ENCODE results near the gene PRDM16. TPM values are rescaled to one million over a fixed set of nuclear protein-coding genes. Genes with fewer than 3 reads are reported as not detected.

The PRDM16 gene
- total and polyA plus RNA-seq, 2 of the 13 experiments (the other 11 are each of a cell fraction or from before 2014, with no cell fraction given): 0.15 to 0.81 TPM

DNA sequence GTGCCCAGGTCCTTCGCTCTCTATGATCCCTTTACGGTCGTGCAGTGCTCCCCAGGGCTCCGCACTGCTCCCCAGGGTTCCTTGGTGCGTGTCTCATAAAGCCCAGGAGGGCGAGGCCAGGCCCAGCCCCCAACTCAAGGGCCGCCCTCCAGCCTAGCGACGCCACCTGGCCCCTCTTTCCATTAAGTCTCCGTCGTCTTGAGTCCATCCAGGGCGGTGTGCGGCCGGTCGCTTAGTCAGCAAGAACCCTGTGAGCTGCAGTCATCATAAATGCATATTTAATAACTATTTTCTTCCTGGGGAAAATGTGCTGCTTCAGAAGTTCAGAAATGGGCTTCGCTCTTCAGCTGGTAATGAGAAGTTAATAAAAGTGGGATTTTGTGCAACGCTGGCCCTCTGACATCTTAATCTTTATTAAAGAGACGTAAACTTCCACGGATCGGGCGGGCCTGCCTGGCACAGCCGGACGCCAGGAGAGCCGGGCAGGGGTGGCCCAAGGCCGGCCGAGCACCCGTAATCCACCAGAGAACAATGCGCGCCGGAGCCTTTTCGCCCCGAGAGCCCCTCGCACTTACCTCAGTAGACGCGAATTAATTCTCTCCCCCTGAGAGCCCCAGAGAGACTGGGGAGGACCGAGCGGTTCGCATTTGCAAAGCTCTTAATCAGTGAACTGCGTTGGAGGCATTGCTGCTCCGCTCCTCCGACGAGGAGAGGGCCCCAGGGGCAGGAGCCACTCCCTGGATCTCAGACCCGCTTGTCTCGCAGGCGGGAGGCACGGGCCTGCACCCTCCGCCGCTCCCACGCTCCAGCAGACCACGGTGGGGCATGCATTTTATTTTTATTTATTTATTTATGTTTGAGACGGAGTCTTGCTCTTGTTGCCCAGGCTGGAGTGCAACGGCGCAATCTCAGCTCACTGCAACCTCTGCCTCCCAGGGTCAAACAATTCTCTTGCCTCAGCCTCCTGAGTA lies 197.1 kb downstream of the PRDM16 start:
- Histone ChIP-seq H3K4me1 (ENCODE audit: insufficient read depth, low read length) (peaks cover 20% of the 10 kb centered on the region), H3K4me3 (replicated peaks in 1 of 3; ENCODE audit: insufficient read depth in 1 of 3, low read depth in 2 of 3, low read length in 3 of 3) (no peak overlapping the region), H3K4me2 (ENCODE audit: low read depth, low read length) (no peak overlapping the region), H3K27me3 (ENCODE audit: control insufficient read depth in 1 of 2, insufficient read depth in 2 of 2, low read length in 2 of 2) (peaks cover 0 to 10% of the 10 kb centered on the region in 2 experiments; a peak in 2 of 5 replicates), H3K27ac (ENCODE audit: extremely low read length, insufficient read depth, low read length) (no peak overlapping the region), H4K20me1 (ENCODE audit: insufficient read depth, low read length) (no peaks in the 10 kb centered on the region), H3K36me3 (replicated peaks in 1 of 2; ENCODE audit: control insufficient read depth in 1 of 2, insufficient read depth in 2 of 2, low read length in 2 of 2) (no peaks in the 10 kb centered on the region), H3K9ac (ENCODE audit: insufficient read depth, low read depth, low read length) (no peak overlapping the region), H3K9me3 (ENCODE audit: low read length) (no peaks in the 10 kb centered on the region), H3K79me2 (ENCODE audit: insufficient read depth, low read length) (no peaks in the 10 kb centered on the region), H2AFZ (ENCODE audit: low read length) (no peak overlapping the region)
- ChIA-PET CTCF (ENCODE audit: low intra/inter-chr PET ratio, low total read pairs) (no interaction called here), POLR2A (no interaction called here)
- TF ChIP-seq EP300 (IDR thresholded peaks at IDR 0.05; ENCODE audit: low read depth in 2 of 2, low read length in 2 of 2) (no peak), EP300 (CRISPR knock-in tag; IDR thresholded peaks at IDR 0.05; ENCODE audit: borderline replicate concordance) (no peak), JUNB (CRISPR knock-in tag; IDR thresholded peaks at IDR 0.05; ENCODE audit: borderline replicate concordance) (no peak), ISL2 (CRISPR knock-in tag; IDR thresholded peaks at IDR 0.05) (no peak), TBP (CRISPR knock-in tag; IDR thresholded peaks at IDR 0.05) (no peak), CHD4 (IDR thresholded peaks at IDR 0.05; ENCODE audit: borderline replicate concordance, low read length) (no peak), ZNF205 (CRISPR knock-in tag; IDR thresholded peaks at IDR 0.05) (no peak), ZNF570 (CRISPR knock-in tag; IDR thresholded peaks at IDR 0.05; ENCODE audit: borderline replicate concordance) (no peak), NFE2L1 (CRISPR knock-in tag; IDR thresholded peaks at IDR 0.05; ENCODE audit: borderline replicate concordance) (no peak), POGZ (CRISPR knock-in tag; IDR thresholded peaks at IDR 0.05) (no peak), IKZF1 (IDR thresholded peaks at IDR 0.05) (no peak), MAFF (IDR thresholded peaks at IDR 0.05; ENCODE audit: low read depth, low read length) (peak; percentile 22; the same call in 1 of the 2 replicates), MAFK (conservative IDR thresholded peaks at IDR 0.05 in 1 of 2, IDR thresholded peaks at IDR 0.05 in 1 of 2; ENCODE audit: low read length in 2 of 2) (peak in 1 of 2 experiments; percentile 38; a peak in 2 of 4 replicates)
- TF ChIP-seq, protein P1, sequence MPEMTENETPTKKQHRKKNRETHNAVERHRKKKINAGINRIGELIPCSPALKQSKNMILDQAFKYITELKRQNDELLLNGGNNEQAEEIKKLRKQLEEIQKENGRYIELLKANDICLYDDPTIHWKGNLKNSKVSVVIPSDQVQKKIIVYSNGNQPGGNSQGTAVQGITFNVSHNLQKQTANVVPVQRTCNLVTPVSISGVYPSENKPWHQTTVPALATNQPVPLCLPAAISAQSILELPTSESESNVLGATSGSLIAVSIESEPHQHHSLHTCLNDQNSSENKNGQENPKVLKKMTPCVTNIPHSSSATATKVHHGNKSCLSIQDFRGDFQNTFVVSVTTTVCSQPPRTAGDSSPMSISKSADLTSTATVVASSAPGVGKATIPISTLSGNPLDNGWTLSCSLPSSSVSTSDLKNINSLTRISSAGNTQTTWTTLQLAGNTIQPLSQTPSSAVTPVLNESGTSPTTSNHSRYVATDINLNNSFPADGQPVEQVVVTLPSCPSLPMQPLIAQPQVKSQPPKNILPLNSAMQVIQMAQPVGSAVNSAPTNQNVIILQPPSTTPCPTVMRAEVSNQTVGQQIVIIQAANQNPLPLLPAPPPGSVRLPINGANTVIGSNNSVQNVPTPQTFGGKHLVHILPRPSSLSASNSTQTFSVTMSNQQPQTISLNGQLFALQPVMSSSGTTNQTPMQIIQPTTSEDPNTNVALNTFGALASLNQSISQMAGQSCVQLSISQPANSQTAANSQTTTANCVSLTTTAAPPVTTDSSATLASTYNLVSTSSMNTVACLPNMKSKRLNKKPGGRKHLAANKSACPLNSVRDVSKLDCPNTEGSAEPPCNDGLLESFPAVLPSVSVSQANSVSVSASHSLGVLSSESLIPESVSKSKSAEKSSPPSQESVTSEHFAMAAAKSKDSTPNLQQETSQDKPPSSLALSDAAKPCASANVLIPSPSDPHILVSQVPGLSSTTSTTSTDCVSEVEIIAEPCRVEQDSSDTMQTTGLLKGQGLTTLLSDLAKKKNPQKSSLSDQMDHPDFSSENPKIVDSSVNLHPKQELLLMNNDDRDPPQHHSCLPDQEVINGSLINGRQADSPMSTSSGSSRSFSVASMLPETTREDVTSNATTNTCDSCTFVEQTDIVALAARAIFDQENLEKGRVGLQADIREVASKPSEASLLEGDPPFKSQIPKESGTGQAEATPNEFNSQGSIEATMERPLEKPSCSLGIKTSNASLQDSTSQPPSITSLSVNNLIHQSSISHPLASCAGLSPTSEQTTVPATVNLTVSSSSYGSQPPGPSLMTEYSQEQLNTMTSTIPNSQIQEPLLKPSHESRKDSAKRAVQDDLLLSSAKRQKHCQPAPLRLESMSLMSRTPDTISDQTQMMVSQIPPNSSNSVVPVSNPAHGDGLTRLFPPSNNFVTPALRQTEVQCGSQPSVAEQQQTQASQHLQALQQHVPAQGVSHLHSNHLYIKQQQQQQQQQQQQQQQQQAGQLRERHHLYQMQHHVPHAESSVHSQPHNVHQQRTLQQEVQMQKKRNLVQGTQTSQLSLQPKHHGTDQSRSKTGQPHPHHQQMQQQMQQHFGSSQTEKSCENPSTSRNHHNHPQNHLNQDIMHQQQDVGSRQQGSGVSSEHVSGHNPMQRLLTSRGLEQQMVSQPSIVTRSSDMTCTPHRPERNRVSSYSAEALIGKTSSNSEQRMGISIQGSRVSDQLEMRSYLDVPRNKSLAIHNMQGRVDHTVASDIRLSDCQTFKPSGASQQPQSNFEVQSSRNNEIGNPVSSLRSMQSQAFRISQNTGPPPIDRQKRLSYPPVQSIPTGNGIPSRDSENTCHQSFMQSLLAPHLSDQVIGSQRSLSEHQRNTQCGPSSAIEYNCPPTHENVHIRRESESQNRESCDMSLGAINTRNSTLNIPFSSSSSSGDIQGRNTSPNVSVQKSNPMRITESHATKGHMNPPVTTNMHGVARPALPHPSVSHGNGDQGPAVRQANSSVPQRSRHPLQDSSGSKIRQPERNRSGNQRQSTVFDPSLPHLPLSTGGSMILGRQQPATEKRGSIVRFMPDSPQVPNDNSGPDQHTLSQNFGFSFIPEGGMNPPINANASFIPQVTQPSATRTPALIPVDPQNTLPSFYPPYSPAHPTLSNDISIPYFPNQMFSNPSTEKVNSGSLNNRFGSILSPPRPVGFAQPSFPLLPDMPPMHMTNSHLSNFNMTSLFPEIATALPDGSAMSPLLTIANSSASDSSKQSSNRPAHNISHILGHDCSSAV (CRISPR knock-in tag; IDR thresholded peaks at IDR 0.05; ENCODE audit: borderline replicate concordance): no peak
- WGBS (ENCODE audit: low lambda C conversion rate): 85% methylated on average over 49 of the region's 53 CpGs
- no TSS peak for BruUV-seq (replicated peaks)
- no peak for ATAC-seq
- in situ Hi-C loops (cut with HindIII; ENCODE audit: extremely low pct_ligation_motif_present, low pct_unique_long_range_greater_than_20kb): no loop called here
- intact Hi-C loops (cut with micrococcal nuclease; ENCODE audit: unreplicated experiment): no loop called here
- no peak for DNase-seq (ENCODE audit: low spot score)
- no peak for FAIRE-seq
